Effector CD8-positive, alpha-beta T cell (primary cell): ENCODE measurements around the gene SNAPIN.
"Not testable (repeated sequence)": the region's sequence is repeated elsewhere in the genome, so short reads cannot be mapped to it uniquely, and the experiment has no call there.

Source experiments
- DNase-seq: peaks from one replicate; lab custom pipeline; 2025; lab: John Stamatoyannopoulos, UW

Gene SNAPIN

DNA sequence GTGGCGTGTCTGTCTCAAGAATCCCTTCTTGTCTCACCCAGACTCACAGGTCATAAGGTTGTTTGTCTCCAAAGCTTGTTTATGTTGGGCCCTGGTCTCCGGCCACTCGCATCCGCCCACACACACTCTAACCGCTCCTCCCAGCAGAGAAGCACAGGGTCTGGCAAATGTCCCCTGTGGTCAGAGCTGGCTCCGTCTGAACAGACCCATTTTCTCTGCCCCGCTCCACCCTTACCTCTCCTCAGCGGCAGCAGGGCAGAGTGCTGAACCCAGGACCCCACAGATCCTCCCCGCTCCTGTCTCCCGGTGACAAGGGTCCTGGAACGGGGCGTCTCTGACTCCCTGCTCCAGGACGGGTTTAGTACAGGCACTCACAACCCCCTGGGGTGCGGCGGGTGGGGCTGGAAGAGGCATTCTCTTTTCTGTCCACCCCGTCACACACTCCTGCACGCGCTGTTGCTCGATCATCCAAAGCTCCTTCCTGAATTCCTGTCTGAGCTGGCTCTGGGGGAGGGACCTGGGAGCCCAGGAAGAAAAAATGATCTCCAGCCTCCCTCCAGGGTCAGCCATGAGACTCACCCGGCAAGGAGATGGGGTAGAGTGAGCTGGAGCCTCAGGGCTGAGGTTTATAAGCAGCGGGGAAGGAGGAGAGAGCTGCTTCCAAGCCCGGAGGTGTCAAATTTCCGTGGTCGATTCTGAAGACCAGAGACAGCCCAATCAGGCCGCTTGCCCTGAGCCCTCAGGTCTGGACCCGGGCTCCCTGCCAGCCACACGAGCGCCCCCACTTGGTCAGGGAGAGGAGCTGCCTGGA is 31.4 kb upstream of the SNAPIN start, which contains the start of gene S100A13:
Gene S100A13, minus strand, starts transcription at position 602 of the 811 bp plus-strand sequence. CDS start 1,033 bp downstream, outside the sequence.
- DNase-seq, result no peak

DNA sequence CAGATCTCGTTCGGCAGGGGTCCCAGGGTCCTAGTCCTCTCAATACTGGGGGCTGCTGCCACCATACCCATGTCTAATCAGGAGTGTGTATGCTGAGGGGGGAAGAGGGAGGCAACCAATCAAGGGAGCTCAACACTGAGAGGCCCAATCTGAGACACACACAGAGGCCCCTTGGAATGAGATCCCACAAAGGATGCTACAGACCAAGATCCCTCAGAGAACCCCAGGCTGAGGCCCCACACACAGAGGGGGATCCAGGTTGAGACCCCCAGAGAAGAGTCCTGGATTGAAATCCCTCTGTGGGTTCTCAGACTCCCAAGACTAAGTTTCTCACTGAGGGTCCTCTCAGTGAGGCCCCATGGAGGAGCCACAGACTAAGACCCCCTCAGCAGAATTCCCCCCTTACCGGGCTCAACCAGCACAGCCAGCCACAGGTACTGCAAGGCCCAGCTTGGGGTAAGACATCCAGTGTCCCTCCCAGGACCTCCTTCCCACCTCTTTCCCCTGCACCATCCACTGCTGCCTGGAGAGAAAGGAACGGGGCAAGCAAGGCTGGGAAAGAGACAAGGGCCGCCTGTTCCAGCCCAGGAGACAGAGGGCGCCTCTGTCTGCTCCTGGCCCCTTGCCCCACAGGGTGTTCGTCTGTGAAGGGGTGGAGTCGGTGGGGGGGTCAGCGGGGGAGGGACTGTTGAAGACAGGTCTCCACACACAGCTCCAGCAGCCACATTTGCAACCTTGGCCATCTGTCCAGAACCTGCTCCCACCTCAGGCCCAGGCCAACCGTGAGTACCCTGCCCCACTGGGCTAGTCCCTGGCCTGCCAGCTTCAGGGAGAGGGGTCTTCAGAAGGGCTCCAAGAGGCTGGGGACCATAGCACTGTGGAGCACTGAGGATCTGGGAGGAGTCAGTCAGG is 30.5 kb upstream of the SNAPIN start, which contains the start of gene S100A1:
Gene S100A1, plus strand, starts transcription at position 720 of the 912 bp plus-strand sequence. CDS start 2,088 bp downstream, outside the sequence.
- no peak for DNase-seq

DNA sequence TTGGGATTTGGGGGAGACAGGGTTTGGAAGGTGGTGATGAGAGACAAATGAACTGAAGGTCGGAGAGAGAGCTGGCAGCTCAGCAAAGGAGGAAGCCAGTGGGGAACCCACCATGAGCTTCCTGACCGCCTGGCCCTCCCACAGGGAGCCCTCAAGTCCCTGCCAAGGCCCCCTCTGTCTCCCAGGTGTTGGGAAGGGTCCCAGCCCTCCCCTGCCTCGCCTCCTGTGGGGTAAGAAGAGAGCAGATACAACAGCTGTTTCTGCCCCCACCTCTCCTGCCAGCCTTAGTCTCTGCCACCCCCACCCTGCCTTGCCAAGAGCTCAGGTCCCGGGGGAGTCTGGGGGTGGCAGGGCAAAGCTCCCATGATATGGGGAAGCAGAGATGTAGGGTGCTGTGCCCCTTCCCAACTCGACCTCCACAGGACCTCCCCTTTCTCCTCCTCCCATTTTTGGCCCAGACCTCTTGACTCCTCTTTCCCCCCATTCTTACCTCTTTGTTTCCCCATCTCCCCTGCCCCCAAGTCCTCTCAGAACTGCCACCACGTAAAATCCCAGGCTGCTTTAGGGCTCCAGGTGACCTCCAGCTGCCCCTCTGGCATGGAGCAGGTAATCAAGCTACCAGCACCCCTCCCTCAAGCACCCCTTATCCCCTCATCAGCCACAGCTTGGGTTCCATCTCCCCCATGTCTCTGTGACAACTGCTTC is 29.7 kb upstream of the SNAPIN start:
- DNase-seq, result no peak

DNA sequence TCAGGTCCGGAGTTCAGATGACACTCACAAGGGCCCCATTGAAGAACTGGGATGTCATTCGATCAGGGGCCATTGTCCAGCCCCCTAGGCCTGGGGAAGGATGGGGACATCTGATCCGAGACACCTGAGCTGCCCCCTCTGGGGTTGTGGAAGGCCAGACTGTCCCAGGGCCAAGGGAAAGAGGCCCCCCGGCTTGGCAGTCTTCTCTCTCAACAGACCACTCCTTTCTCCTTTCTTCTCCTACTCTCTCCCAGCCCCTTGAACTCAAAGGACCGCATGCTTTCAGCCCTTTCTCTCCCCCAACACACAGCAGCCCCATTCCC is 29.2 kb upstream of the SNAPIN start:
- DNase-seq, result no peak

DNA sequence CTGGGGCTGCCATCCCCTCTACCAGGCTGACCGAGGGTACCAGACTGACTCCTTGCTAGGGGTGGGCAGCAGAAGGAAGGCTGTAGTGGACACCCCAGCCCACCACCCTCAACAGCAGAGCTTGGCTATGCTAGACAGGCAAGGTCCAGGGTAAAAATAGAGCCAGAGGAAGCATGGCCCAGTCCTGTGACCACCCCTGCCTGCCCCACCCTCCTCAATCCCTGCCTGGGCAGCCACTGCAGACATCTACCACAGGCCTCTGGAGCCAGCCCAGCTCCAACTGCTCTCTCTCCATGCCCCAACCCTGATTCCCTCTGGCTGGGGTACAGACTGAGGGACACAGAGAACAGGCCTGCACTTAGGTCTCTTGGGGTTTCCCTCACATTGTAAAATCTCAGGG is 28.5 kb upstream of the SNAPIN start:
- DNase-seq, result no peak

DNA sequence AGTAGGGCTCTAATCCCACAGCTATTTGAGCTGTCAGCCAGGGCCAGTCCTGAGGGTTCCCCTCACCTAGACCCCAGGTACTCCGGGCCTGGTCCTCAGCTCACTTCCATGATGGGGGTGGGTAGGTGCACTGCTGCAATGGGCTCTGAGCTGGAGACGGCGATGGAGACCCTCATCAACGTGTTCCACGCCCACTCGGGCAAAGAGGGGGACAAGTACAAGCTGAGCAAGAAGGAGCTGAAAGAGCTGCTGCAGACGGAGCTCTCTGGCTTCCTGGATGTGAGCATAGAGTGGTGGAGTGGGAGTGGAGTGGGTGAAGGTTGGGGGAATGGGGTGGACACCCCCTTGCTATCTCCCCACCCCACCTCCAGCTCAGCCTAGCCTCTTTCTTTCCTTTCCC is 28.1 kb upstream of the SNAPIN start:
- DNase-seq, result no peak

DNA sequence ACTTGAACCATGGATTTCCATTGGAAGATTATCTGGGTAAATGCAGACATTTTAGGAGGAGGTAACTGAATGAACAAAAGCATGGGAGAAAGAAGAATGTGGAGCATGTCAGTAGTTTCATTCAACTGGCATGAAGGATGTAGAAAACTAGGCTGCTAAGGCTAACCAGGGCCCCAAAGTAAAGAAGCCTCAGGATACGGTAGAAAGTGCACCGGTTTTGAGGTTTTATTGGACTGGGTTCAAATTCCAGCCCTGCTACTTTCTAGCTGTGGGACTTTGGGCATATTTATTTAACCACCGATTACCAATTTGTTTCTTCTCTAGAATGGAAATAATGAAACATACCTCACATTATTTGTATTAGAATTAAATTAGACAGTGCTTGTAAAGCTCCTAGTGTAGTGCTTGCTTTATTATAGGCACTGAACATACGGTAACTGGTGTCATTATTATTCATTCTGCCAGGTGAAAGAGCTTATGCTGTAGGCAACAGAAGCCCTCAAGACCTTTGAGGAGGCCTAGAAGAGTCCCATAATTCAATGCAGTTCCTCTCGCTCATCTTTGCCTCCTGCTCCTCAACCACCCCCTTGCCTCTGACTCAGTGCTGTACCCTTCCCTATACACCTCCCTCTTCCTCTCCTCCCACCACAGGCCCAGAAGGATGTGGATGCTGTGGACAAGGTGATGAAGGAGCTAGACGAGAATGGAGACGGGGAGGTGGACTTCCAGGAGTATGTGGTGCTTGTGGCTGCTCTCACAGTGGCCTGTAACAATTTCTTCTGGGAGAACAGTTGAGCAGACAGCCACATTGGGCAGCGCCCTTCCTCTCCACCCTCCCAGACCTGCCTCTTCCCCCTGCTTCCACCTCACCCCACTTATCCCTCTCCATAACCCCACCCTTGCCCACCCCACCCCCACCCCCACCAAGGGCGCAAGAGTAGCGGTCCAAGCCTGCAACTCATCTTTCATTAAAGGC is 27.2 kb upstream of the SNAPIN start:
- DNase-seq, result no peak

DNA sequence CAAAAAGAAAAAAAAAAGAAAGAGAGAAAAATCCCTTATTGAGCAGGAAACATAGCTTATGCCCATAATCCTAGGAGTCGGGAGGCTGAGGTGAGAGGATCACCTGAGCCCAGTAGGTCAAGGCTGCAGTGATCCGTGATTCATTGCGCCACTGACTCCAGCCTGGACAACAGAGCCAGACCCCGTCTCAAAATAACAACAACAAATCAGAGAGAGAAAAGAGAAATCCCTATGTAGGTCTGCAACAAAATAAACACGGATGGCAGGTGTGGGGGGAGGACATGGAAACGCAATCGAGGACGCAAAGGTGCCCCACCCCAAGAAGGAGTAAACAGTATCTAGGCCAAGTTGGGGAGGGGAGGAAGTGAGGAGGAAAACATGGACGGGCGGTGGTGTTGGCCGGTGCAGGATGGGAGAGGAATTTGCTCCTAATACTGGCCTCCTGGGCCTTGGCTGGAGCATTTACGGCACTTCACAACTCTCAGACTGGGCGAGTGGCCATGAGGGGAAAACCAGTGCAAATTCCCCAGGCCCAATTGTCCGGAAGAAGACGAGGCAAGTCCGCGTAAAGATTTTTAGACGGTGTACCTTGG is 25.2 kb upstream of the SNAPIN start:
- DNase-seq, result no peak

DNA sequence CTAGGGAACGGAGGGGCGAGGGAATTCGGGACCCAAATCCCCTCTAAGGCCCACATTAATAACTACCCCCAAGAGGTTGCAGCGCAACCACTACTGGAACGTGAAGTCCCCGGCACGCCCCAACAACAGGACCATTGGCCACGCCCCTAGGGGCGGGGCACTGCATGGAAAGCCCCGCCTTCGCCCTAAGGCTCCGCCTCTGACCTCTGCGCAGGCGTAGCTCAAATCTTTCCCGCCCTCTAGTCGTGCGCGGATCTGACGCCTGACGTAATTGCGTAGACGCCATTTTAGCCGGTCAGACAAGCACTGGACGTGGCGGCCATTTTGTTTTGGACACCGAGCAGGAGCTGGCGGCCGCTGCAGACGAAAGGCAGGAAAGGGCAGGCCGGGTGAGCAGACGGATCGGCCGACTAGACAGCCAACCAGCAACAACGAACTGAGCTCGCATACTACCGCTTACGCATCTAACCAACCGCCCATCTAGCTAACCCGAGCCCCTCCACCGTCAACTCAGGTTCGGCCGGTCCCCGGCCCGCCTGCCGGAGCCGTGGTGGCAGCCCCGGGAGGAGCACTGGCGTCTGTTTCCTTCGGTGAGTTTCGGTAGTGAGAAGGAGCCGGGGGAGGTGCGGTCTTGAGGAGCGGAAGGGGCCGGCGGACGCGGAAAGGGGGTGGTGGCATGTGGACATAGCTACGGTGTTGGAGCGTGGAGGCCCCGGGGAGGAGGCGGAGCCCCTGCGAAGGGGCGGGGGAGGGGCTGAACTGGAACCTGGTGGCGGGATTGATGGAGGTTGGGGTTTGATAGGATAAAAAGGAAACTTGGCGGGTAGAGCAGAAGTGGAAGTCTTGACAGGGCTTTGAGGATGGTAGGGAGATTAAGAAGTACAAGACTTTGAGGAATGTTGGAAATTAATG is 24.5 kb upstream of the SNAPIN start, which contains the start of gene CHTOP:
Gene CHTOP, plus strand, starts transcription at position 313 of the 912 bp plus-strand sequence. CDS start 2,523 bp downstream, outside the sequence.
- DNase-seq, result peak; percentile 93

DNA sequence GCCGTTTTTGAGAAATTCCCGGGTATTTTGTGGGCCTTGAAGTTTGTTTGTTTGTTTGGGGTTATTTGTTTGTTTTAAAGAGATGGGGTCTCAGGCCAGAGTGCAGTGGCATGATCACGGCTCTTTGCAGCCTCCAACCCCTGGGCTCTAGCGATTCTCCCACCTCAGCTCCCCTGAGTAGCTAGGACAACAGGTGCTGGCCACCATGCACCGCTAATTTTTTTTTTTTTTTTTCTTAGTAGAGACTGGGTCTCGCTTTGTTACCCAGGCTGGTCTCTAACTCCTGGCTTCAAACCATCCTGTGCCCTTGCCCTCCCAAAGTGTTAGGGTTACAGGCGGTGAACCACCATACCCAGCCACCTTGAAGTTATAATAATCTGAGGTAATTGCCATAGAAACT is 22.6 kb upstream of the SNAPIN start:
- no peak for DNase-seq

DNA sequence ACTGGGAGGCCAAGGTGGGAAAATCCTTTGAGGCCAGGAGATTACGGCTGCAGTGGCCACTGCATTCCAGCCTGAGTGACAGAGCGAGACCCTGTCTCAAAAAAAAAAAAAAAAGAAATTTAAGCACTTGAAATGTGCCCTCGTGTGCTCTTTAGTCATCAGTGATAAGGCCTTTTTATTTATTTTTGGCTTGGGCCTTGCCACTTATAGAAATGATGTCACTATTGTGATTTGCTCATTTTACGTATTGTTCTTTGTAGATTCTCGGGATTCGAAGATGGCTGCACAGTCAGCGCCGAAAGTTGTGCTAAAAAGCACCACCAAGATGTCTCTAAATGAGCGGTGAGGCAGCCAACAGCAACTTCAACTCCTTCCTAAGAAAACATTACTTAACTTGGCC is 22.2 kb upstream of the SNAPIN start:
- no peak for DNase-seq

DNA sequence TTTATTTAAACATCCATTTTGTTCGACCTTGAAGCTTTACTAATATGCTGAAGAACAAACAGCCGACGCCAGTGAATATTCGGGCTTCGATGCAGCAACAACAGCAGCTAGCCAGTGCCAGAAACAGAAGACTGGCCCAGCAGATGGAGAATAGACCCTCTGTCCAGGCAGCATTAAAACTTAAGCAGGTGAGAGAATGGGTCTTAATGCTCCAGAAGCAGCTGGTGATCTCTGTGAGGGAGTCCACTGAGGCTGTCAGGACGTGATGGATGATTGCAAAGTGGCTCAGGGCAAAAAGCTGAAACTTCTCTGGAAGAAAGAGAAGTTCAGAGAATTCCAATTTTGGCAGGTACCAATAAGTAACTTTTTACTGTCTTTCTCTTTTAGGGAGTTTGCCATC is 20.2 kb upstream of the SNAPIN start:
- no peak for DNase-seq

DNA sequence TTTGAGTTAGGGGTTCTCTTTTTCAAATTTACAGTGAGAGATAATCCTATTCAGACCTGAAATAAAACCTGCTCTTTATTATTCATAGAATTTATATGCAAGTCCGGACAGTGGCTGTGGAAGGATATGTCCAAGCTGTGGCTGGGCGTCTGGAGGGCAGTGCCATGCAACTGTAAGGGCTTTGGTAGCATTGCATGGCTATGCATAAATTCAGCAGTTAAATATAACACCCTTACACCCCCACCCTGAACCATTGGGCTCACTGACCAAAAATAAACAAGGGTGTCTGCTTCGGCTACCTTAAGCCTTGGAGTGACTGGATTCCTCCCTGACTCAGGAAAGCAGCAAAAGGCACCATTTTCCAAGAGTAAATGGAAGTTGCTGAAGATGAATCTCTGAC is 19.2 kb upstream of the SNAPIN start:
- DNase-seq, result no peak

DNA sequence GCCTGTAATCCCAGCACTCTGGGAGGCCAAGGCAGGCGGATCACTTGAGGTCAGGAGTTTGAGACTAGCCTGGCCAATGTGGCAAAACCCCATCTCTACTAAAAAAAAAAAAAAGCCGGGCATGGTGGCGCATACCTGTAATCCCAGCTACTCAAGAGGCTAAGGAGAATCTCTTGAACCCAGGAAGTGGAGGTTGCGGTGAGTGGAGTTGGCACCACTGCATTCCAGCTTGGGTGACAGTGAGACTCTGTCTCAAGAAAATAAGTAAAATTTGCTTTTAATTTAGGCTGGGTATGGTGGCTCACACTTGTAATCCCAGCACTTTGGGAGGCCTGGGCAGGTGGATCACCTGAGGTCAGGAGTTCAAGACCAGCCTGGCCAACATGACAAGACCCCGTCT is 18.3 kb upstream of the SNAPIN start:
- not testable (repeated sequence) for DNase-seq

DNA sequence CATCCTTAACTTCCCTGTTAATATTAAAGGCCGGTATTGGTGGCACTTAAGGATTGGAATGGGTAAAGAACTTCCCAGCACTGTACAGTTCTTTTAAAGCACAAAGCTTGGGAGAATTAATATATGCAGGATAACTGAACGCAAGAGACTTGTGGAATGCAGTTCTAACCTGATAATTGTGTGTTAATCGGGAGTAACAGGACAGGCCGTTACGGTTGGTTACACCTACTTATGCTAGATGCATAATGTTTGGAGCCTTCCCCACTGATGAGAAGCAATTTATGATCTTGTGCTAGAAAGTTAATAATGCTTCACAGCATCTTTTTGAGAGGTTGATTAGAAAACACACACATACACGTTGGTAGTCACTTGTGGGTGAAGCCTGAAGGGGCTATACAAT is 17.6 kb upstream of the SNAPIN start:
- no peak for DNase-seq

DNA sequence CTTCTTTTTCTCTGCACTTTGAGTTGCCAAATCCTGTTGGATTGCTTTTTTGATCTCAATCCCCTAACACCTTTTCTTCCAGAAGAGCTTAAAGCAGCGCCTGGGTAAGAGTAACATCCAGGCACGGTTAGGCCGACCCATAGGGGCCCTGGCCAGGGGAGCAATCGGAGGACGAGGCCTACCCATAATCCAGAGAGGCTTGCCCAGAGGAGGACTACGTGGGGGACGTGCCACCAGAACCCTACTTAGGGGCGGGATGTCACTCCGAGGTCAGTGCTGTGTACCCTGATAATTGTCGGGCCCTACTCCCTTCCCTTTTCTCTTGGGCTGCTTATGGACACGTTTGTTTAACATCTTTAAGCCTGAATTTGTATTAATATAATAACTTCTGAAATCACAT is 16.3 kb upstream of the SNAPIN start:
- no peak for DNase-seq

DNA sequence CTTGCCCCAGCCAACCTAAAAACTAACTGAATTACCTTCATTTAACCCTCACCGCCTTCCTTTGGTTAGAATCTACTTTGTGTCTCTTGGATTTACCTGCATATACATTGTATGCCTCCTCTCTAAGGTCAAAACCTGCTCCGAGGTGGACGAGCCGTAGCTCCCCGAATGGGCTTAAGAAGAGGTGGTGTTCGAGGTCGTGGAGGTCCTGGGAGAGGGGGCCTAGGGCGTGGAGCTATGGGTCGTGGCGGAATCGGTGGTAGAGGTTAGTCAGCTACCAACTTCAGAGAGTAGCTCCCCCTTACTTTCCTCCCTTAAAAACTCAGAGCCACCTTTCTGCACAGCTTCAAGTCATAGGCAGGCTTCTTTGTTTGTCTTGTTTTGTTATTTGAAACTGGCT is 15.4 kb upstream of the SNAPIN start:
- no peak for DNase-seq

DNA sequence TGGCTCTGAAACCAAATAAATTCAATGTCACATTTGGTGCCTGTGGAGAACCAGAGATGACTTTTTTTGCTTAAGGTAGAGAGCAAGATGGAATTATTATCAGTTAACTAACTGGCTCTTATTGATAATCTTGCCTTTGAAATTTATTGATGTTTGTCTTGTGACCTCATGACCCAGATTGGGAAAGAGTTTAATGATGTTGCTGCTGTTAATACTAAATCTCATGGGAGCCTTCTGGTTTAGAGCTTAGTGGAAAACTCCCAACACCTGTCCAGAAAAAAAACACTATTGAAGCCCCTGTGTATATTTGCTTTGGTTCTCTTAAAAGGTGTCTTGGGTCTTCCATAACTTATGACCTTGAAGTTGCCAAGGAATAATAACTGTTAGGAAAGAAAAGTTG is 14.7 kb upstream of the SNAPIN start:
- no peak for DNase-seq

DNA sequence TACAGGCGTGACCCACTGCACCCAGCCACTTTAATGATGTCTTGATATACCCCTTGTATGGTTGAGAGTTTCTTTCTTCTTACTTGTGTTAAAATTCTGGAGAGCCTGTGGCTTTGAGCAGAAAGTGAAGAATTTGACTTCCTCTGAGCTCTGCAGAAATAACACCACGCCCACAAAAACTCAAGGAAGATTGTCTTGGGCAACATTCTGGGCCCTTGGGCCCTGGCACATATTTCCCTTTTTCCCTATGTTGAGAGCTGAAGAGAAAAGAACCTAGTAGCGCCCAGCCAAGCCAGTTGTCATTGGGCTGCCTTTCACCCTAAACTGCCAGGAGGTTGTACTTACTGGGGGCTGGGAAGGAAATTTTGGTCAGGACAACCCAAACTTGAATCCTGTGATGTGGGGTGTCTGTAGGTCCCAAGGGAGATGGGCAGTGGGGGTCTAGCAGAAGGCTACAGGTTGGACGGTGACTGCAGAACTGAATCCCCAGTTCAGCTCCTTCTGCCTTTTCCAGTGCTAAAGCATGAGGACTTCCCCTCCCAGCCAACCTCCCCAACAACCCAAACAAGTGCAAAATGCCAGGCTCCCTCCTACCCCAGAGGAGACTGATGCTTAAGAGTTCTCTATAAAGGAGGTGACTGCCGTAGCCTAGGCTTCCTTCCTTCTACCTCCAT is 11.7 kb upstream of the SNAPIN start:
- DNase-seq, result no peak
